ENCODE results near the gene DHCR7. TPM values are rescaled to one million over a fixed set of nuclear protein-coding genes. Genes with fewer than 3 reads are reported as not detected.

The DHCR7 gene
- total and polyA plus RNA-seq, 2 experiments from 2014 or later = 140 to 303 TPM

DNA sequence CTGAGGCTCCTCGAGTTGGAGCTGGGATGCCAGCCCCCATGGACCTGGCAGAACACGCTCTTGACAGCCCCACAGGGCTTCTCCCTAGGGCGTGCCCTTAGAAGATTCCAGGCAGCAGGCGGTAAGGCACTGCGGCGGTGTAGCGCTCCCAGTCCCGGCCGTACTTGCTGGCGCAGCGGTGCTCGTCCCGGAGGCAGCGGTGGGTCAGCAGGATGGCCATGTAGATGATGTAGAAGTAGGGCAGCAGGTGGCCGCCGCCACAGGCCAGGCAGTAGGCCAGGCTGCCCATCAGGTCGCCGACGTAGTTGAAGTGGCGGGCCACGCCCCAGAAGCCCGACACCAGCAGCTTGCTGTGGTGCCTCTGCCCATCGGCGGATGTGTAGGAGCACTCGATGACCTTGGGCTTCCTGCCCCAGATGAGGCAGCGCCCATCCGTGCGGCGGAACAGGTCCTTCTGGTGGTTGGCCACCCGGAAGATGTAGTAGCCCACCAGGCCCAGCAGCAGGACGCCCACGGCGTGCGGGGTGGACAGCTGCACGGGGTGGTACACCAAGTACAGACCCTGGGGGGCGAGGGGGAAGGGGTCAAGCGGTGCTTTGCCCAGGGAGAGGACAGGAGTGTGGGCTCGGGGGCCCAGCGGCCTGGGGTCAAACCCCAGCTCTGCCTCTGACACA lies 12.8 kb downstream of the DHCR7 start:
- TF ChIP-seq EZH2phosphoT487 (IDR thresholded peaks at IDR 0.05; ENCODE audit: low read depth, severe bottlenecking, unreplicated experiment) (no peak), EZH2 (IDR thresholded peaks at IDR 0.05; ENCODE audit: borderline replicate concordance) (no peak)
- TF ChIP-seq, protein P1, sequence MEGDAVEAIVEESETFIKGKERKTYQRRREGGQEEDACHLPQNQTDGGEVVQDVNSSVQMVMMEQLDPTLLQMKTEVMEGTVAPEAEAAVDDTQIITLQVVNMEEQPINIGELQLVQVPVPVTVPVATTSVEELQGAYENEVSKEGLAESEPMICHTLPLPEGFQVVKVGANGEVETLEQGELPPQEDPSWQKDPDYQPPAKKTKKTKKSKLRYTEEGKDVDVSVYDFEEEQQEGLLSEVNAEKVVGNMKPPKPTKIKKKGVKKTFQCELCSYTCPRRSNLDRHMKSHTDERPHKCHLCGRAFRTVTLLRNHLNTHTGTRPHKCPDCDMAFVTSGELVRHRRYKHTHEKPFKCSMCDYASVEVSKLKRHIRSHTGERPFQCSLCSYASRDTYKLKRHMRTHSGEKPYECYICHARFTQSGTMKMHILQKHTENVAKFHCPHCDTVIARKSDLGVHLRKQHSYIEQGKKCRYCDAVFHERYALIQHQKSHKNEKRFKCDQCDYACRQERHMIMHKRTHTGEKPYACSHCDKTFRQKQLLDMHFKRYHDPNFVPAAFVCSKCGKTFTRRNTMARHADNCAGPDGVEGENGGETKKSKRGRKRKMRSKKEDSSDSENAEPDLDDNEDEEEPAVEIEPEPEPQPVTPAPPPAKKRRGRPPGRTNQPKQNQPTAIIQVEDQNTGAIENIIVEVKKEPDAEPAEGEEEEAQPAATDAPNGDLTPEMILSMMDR (IDR thresholded peaks at IDR 0.05; ENCODE audit: poor library complexity) = no peak
- H4K20me1 ChIP-seq (ENCODE audit: insufficient read depth, poor library complexity, severe bottlenecking) = no peaks in the 10 kb centered on the region
- no peak overlapping the region for H2AFZ ChIP-seq
- no peak for DNase-seq (ENCODE audit: low spot score)
- no peaks in the 10 kb centered on the region for H3K9me3 ChIP-seq (ENCODE audit: low read depth)
- H3K9me2 ChIP-seq (replicated peaks; ENCODE audit: insufficient read depth) = no peaks in the 10 kb centered on the region
- 95% methylated on average over 39 of the region's 39 CpGs for WGBS (ENCODE audit: low lambda C conversion rate, missing lambda C conversion rate)
- H3K4me2 ChIP-seq = no peak overlapping the region
- H3K4me1 ChIP-seq (ENCODE audit: insufficient read depth) = peaks cover 18% of the 10 kb centered on the region
- H3K79me2 ChIP-seq = no peaks in the 10 kb centered on the region
- H3K4me3 ChIP-seq = no peak overlapping the region
- no peaks in the 10 kb centered on the region for H3K27me3 ChIP-seq
- no peaks in the 10 kb centered on the region for H3K36me3 ChIP-seq (replicated peaks; ENCODE audit: insufficient read depth, low read depth)
- H3K27ac ChIP-seq = no peak overlapping the region

DNA sequence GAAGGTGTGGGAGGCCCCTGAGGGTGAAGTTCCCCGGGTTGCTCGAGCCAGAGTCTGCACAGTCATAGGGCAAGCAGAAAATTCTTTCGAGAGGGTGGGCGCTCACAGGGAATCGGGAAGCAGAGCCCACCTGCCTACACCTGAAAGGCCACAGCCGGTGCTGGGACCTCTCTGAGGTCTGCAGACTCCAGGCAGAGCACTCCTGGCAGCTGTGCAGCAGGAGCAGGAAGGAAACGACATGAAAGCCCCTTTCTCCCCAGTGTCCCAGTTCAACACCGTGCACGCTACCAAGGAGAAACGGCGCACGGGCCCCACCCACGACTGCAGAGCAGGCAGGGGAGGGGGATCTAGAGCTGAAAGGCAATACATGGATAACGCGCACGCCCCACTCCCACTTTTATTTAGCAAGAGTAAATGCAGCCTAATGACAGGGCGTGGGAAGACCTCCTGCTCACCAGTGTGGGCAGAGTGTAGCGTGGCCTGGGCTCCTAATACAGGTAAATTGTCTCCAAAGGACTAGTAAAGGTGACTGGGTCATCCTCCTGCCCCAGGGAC lies 13.5 kb downstream of the DHCR7 start:
- H3K4me2 ChIP-seq = no peak overlapping the region
- no peaks in the 10 kb centered on the region for H4K20me1 ChIP-seq (ENCODE audit: insufficient read depth, poor library complexity, severe bottlenecking)
- H2AFZ ChIP-seq = no peak overlapping the region
- peaks cover 18% of the 10 kb centered on the region for H3K4me1 ChIP-seq (ENCODE audit: insufficient read depth)
- no peak for DNase-seq (ENCODE audit: low spot score)
- no peaks in the 10 kb centered on the region for H3K79me2 ChIP-seq
- H3K36me3 ChIP-seq (replicated peaks; ENCODE audit: insufficient read depth, low read depth) = no peaks in the 10 kb centered on the region
- 93% methylated on average over 18 of the region's 18 CpGs for WGBS (ENCODE audit: low lambda C conversion rate, missing lambda C conversion rate)
- H3K27me3 ChIP-seq = no peaks in the 10 kb centered on the region
- no peak overlapping the region for H3K4me3 ChIP-seq
- peak overlapping the region; percentile 83 for H3K27ac ChIP-seq
- no peaks in the 10 kb centered on the region for H3K9me3 ChIP-seq (ENCODE audit: low read depth)
- TF ChIP-seq EZH2 (IDR thresholded peaks at IDR 0.05; ENCODE audit: borderline replicate concordance) (no peak), EZH2phosphoT487 (IDR thresholded peaks at IDR 0.05; ENCODE audit: low read depth, severe bottlenecking, unreplicated experiment) (no peak)
- TF ChIP-seq, protein P1 (IDR thresholded peaks at IDR 0.05; ENCODE audit: poor library complexity) = no peak
- no peaks in the 10 kb centered on the region for H3K9me2 ChIP-seq (replicated peaks; ENCODE audit: insufficient read depth)

DNA sequence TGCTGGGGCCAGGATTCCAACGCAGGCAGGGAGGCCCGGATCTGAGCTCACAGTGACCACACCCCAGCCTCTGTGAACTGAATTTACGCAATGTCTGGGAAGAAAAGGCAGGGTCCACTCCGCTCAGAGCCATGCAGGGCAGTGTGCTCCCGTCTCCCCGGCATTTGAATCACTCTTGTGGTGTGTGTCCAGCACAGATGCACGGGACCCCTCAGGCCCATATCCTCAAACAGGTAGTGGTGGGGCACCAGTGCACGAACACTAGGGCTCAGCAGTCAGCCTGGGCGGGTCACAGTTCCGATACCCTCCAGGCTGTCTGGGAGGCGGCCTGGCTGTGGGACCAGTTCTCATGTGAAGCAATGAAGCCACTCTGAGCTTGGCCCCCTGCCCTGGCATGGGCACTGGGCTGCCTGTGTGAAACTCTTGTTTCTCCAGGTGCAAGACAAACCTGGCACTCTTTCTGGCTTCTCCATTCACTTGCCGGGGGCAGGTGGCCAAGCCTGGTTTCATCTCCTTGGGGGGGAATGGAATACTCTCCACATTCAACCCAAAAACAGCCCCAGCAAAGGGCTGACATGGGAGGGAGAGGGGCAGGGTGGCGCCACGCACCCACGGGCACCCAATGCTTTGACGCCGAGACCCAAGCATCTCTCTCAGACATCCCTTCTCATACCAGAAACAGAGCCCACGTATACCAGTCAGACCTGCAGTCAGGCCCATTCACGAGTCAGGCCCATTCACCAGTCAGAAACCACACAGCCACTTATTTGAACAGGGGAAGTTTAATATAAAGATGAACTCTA lies 14.3 kb downstream of the DHCR7 start:
- Histone ChIP-seq H3K4me1 (ENCODE audit: insufficient read depth) (peaks cover 18% of the 10 kb centered on the region), H3K27ac (peak overlapping the region; percentile 83), H3K4me3 (no peak overlapping the region), H3K27me3 (no peaks in the 10 kb centered on the region), H3K9me3 (ENCODE audit: low read depth) (no peaks in the 10 kb centered on the region), H3K4me2 (no peak overlapping the region), H4K20me1 (ENCODE audit: insufficient read depth, poor library complexity, severe bottlenecking) (no peaks in the 10 kb centered on the region), H3K9me2 (replicated peaks; ENCODE audit: insufficient read depth) (no peaks in the 10 kb centered on the region), H2AFZ (no peak overlapping the region), H3K79me2 (no peaks in the 10 kb centered on the region), H3K36me3 (replicated peaks; ENCODE audit: insufficient read depth, low read depth) (no peaks in the 10 kb centered on the region)
- DNase-seq (ENCODE audit: low spot score) = peak; percentile 77
- no peak for TF ChIP-seq EZH2 (IDR thresholded peaks at IDR 0.05; ENCODE audit: borderline replicate concordance)
- WGBS (ENCODE audit: low lambda C conversion rate, missing lambda C conversion rate) = 87% methylated on average over 18 of the region's 19 CpGs

Data from hepatocyte (in vitro differentiated cells).